Peyer's patch (tissue), 4 donors: ENCODE measurements around the gene PALB2. TPM values are rescaled to one million over a fixed set of nuclear protein-coding genes. Genes with fewer than 3 reads are reported as not detected.

Experiments used
- DNase-seq, 3 donors: peaks; one replicate each; pipeline ENCODE4 v3.0.0-alpha.2; 2017 to 2019
- H3K27ac ChIP-seq, 4 donors: fragments of 200-600 bp; sonication (generic); one replicate each; pipeline ENCODE4 v1.5.1; 2016 to 2019
- H3K27me3 ChIP-seq, 2 donors: fragments of 200-600 bp; sonication (generic); one replicate each; pipeline ENCODE4 v1.5.1; 2019
- H3K36me3 ChIP-seq, 3 donors: fragments of 200-600 bp; sonication (generic); one replicate each; pipeline ENCODE4 v1.5.1; 2016 to 2019
- H3K4me1 ChIP-seq, 4 donors: fragments of 200-600 bp; sonication (generic); one replicate each; pipeline ENCODE4 v1.5.1; 2016 to 2019
- H3K4me3 ChIP-seq, 4 donors: fragments of 200-600 bp; sonication (generic); 1 replicate in 3 of 4; 2 replicates in 1 of 4; pipeline ENCODE4 v1.5.1; 2016 to 2019; ENCODE audit warnings: mild to moderate bottlenecking in 1 of 4
- H3K9me3 ChIP-seq, 4 donors: fragments of 200-600 bp; sonication (generic); one replicate each; pipeline ENCODE4 v1.5.1; 2016 to 2019; ENCODE audit warnings: mild to moderate bottlenecking in 1 of 4
- CTCF ChIP-seq, 6 experiments: fragments of 450-650 bp in 4 of 6; fragments of 200-600 bp in 2 of 6; sonication (generic) in 1 of 6; IDR thresholded peaks; one replicate each; pipeline ENCODE4 v1.5.1; 2017 to 2019; ENCODE audit warnings: antibody characterized with exemption in 6 of 6, mild to moderate bottlenecking in 3 of 6, moderate library complexity in 1 of 6
- POLR2A ChIP-seq, 2 donors: fragments of 450-650 bp; IDR thresholded peaks; one replicate each; pipeline ENCODE4 v1.5.1; 2017; ENCODE audit warnings: antibody characterized with exemption in 2 of 2, mild to moderate bottlenecking in 2 of 2, moderate library complexity in 2 of 2
- total RNA-seq, 4 donors: library from RNA; depleted of rRNA; stranded (reverse); fragments of >200 nt; gene quantifications; one replicate each; pipeline ENCODE4 v1.1.0, GENCODE V29; 2016

PALB2 gene
- total RNA-seq, 4 donors from 2014 or later, result 15.6 to 27.8 (median 19.3) TPM

- peak; percentile 88 to 96 (median 94) for DNase-seq
- TF ChIP-seq POLR2A (IDR thresholded peaks at IDR 0.05) (peak in 1 of 2 donors; percentile 17), CTCF (IDR thresholded peaks at IDR 0.05) (peak; percentile 98 to 100 (median 100))
- peaks cover 0 to 11% (median 6%) of the 10 kb centered on the region in 4 donors for H3K4me1 ChIP-seq
These were observed 45.0 kb downstream of the PALB2 start, which contains the start of gene NDUFAB1 for GRCh38 chr16:23595951-23596720. Gene NDUFAB1 (minus strand): TSS chr16:23596316. CDS start chr16:23596290, 26 bp downstream.

GRCh38 chr16:23595246-23595950 lies 45.7 kb downstream of the PALB2 start:
- Histone ChIP-seq H3K4me3 (peak overlapping the region; percentile 82 to 99 (median 93)), H3K4me1 (peaks cover 0 to 11% (median 6%) of the 10 kb centered on the region in 4 donors), H3K36me3 (peaks cover 0 to 28% (median 0%) of the 10 kb centered on the region in 3 donors), H3K9me3 (no peaks in the 10 kb centered on the region), H3K27me3 (no peaks in the 10 kb centered on the region), H3K27ac (peak overlapping the region; percentile 65 to 84 (median 80))
- TF ChIP-seq POLR2A (IDR thresholded peaks at IDR 0.05) (peak in 1 of 2 donors; percentile 11), CTCF (IDR thresholded peaks at IDR 0.05) (no peak)
- DNase-seq, result no peak

More at GRCh38 chr16:23595951-23596720, 45.0 kb downstream of the PALB2 start, which contains the start of gene NDUFAB1:
- Histone ChIP-seq H3K27me3 (no peaks in the 10 kb centered on the region), H3K36me3 (peaks cover 0 to 22% (median 0%) of the 10 kb centered on the region in 3 donors), H3K9me3 (no peaks in the 10 kb centered on the region), H3K27ac (peak within 1 kb of the TSS; percentile 65 to 84 (median 80)), H3K4me3 (peak within 1 kb of the TSS; percentile 82 to 99 (median 93))

GRCh38 chr16:23594186-23594585 lies 46.9 kb downstream of the PALB2 start:
- TF ChIP-seq POLR2A (IDR thresholded peaks at IDR 0.05), result no peak
- TF ChIP-seq CTCF (IDR thresholded peaks at IDR 0.05), result no peak
- no peaks in the 10 kb centered on the region for H3K9me3 ChIP-seq
- DNase-seq, result no peak
- no peak overlapping the region for H3K4me3 ChIP-seq
- H3K27me3 ChIP-seq, result no peaks in the 10 kb centered on the region
- H3K27ac ChIP-seq, result no peak overlapping the region
- peaks cover 0 to 11% (median 6%) of the 10 kb centered on the region in 4 donors for H3K4me1 ChIP-seq
- peaks cover 0 to 40% (median 0%) of the 10 kb centered on the region in 3 donors for H3K36me3 ChIP-seq

- TF ChIP-seq POLR2A (IDR thresholded peaks at IDR 0.05) (no peak), CTCF (IDR thresholded peaks at IDR 0.05) (no peak)
- Histone ChIP-seq H3K4me3 (no peak overlapping the region), H3K27ac (no peak overlapping the region), H3K4me1 (peaks cover 0 to 8% (median 2%) of the 10 kb centered on the region in 4 donors), H3K36me3 (peaks cover 0 to 80% (median 0%) of the 10 kb centered on the region in 3 donors), H3K27me3 (no peaks in the 10 kb centered on the region), H3K9me3 (no peaks in the 10 kb centered on the region)
- no peak for DNase-seq
These were observed 50.9 kb downstream of the PALB2 start for GRCh38 chr16:23590181-23590580.

GRCh38 chr16:23587726-23588125 lies 53.4 kb downstream of the PALB2 start:
- Histone ChIP-seq H3K9me3 (no peaks in the 10 kb centered on the region), H3K36me3 (peaks cover 0 to 95% (median 0%) of the 10 kb centered on the region in 3 donors), H3K27ac (no peak overlapping the region), H3K4me3 (no peak overlapping the region), H3K27me3 (no peaks in the 10 kb centered on the region), H3K4me1 (no peaks in the 10 kb centered on the region)
- TF ChIP-seq POLR2A (IDR thresholded peaks at IDR 0.05), result no peak
- TF ChIP-seq CTCF (IDR thresholded peaks at IDR 0.05), result no peak
- DNase-seq, result no peak
